ENCODE data around the gene SNRPF. TPM values are rescaled to one million over a fixed set of nuclear protein-coding genes. Genes with fewer than 3 reads are reported as not detected.

Gene SNRPF
- total and polyA plus RNA-seq, 2 of the 8 experiments (the other 6 are each of a cell fraction or from before 2014, with no cell fraction given) = 58.5 to 79.7 TPM

GRCh38 chr12:95908573-95908972 lies 49.8 kb downstream of the SNRPF start:
- H2BK120ac ChIP-seq (replicated peaks; ENCODE audit: low read depth, low read length) = no peak overlapping the region
- no peak overlapping the region for H3K9ac ChIP-seq (replicated peaks in 1 of 4; ENCODE audit: extremely low read depth in 1 of 4, low read depth in 3 of 4, low read length in 3 of 4)
- no peak overlapping the region for H3K4me2 ChIP-seq (ENCODE audit: insufficient read depth in 1 of 2, low read depth in 2 of 2, low read length in 2 of 2)
- H2BK20ac ChIP-seq (ENCODE audit: low read length) = no peak overlapping the region
- H4K5ac ChIP-seq (ENCODE audit: insufficient read length, low read depth, low read length) = no peak overlapping the region
- H3K79me1 ChIP-seq (ENCODE audit: low read depth, low read length) = no peaks in the 10 kb centered on the region
- H3K27me3 ChIP-seq (replicated peaks in 1 of 4; ENCODE audit: control insufficient read depth in 3 of 4, extremely low read depth in 1 of 4, insufficient read depth in 3 of 4, low read length in 3 of 4) = no peaks in the 10 kb centered on the region
- no peak overlapping the region for H3K18ac ChIP-seq (ENCODE audit: extremely low read depth, low read length)
- no peak overlapping the region for H2BK5ac ChIP-seq (ENCODE audit: low read depth, low read length)
- no peak overlapping the region for H2BK12ac ChIP-seq (ENCODE audit: low read depth, low read length)
- no peak overlapping the region for H3K27ac ChIP-seq (ENCODE audit: low read depth, low read length)
- no peaks in the 10 kb centered on the region for H3K4me1 ChIP-seq (replicated peaks in 1 of 4; ENCODE audit: control insufficient read depth in 3 of 4, insufficient read depth in 4 of 4, low read length in 3 of 4)
- no peak overlapping the region for H2BK15ac ChIP-seq (ENCODE audit: low read length)
- no peaks in the 10 kb centered on the region for H3K79me2 ChIP-seq (ENCODE audit: control insufficient read depth in 1 of 2, insufficient read depth in 2 of 2, low read length in 2 of 2)
- no peak overlapping the region for H3K4ac ChIP-seq (replicated peaks; ENCODE audit: insufficient read length, low read depth, low read length)
- no peak overlapping the region for H3K56ac ChIP-seq (replicated peaks; ENCODE audit: insufficient read length, low read depth, low read length)
- H4K91ac ChIP-seq (replicated peaks; ENCODE audit: insufficient read length, low read length) = no peak overlapping the region
- H3K23me2 ChIP-seq (ENCODE audit: low read depth, low read length) = no peaks in the 10 kb centered on the region
- H3K9me3 ChIP-seq (ENCODE audit: insufficient read depth in 2 of 2, low read depth in 1 of 2, low read length in 1 of 2) = peaks cover 0 to 6% of the 10 kb centered on the region in 2 experiments; a peak in 1 of 4 replicates
- no peak overlapping the region for H2AFZ ChIP-seq (ENCODE audit: low read length)
- no peak overlapping the region for H3K14ac ChIP-seq (ENCODE audit: insufficient read length)
- POLR2A ChIA-PET (ENCODE audit: partially characterized antibody) = no interaction called here
- CTCF ChIA-PET (ENCODE audit: partially characterized antibody) = interaction anchor here (0.9 kb wide), 1 partner anchor 90 kb away, joined by 3 read pairs; no protein-coding TSS in a partner anchor
- no peak overlapping the region for H4K8ac ChIP-seq (ENCODE audit: extremely low read depth, insufficient read depth, low read length)
- H3K36me3 ChIP-seq (ENCODE audit: control insufficient read depth in 2 of 4, insufficient read depth in 4 of 4, low read length in 3 of 4) = no peaks in the 10 kb centered on the region
- no peak overlapping the region for H3K23ac ChIP-seq (ENCODE audit: insufficient read length)
- no peak overlapping the region for H2AK5ac ChIP-seq (ENCODE audit: low read depth, low read length)
- H3K4me3 ChIP-seq (ENCODE audit: extremely low read depth in 1 of 4, insufficient read depth in 2 of 4, low read depth in 3 of 4, low read length in 4 of 4) = no peak overlapping the region
- FAIRE-seq (no peak), DNase-seq (ENCODE audit: low read depth in 1 of 2, low spot score in 2 of 2) (no peak)
- TF ChIP-seq CBX5 (IDR thresholded peaks at IDR 0.05; ENCODE audit: low read depth, low read length) = no peak
- TF ChIP-seq FOSL1 (IDR thresholded peaks at IDR 0.05; ENCODE audit: insufficient read depth, low read depth, low read length) = no peak
- no peak for TF ChIP-seq KDM4A (IDR thresholded peaks at IDR 0.05; ENCODE audit: low read depth, low read length, severe bottlenecking)
- TF ChIP-seq CEBPB (IDR thresholded peaks at IDR 0.05; ENCODE audit: low read depth, low read length) = no peak
- TF ChIP-seq SIRT6 (IDR thresholded peaks at IDR 0.05; ENCODE audit: low read length) = no peak
- no peak for TF ChIP-seq BRCA1 (IDR thresholded peaks at IDR 0.05; ENCODE audit: low read depth, low read length)
- no peak for TF ChIP-seq ASH2L (IDR thresholded peaks at IDR 0.05; ENCODE audit: low read length)
- TF ChIP-seq E2F6 (IDR thresholded peaks at IDR 0.05) = no peak
- no peak for TF ChIP-seq POU5F1 (IDR thresholded peaks at IDR 0.05; ENCODE audit: low read depth, low read length)
- TF ChIP-seq SP1 (IDR thresholded peaks at IDR 0.05; ENCODE audit: low read depth, low read length) = no peak
- TF ChIP-seq PHF8 (conservative IDR thresholded peaks at IDR 0.05; ENCODE audit: low read depth, low read length) = no peak
- no peaks in the 10 kb centered on the region for H4K20me1 ChIP-seq (replicated peaks in 1 of 2; ENCODE audit: control insufficient read depth in 1 of 2, insufficient read depth in 2 of 2, low read length in 2 of 2)
